Gastrocnemius medialis (tissue), 4 donors: ENCODE measurements around the gene PDCD11. TPM values are rescaled to one million over a fixed set of nuclear protein-coding genes. Genes with fewer than 3 reads are reported as not detected.

ENCODE experiments used
- ATAC-seq, 2 donors: fragments of 150-250 bp; one replicate each; pipeline ENCODE4 v1.9.1; 2016
- DNase-seq, 2 donors: peaks; one replicate each; pipeline ENCODE4 v3.0.0-alpha.2; 2019
- H3K27ac ChIP-seq, 4 donors: fragments of 200-600 bp; sonication (generic); 1 replicate in 1 of 4; 2 replicates in 3 of 4; pipeline ENCODE4 v1.5.1; 2016 to 2018; ENCODE audit warnings: mild to moderate bottlenecking in 2 of 4, moderate library complexity in 1 of 4
- H3K27me3 ChIP-seq, 3 donors: fragments of 200-600 bp; sonication (generic) in 2 of 3; 1 replicate in 1 of 3; 2 replicates in 2 of 3; pipeline versions ENCODE4 v1.5.1 to v1.6.0; 2016 to 2019; ENCODE audit warnings: mild to moderate bottlenecking in 1 of 3, moderate library complexity in 1 of 3
- H3K36me3 ChIP-seq, 2 donors: fragments of 200-600 bp; sonication (generic) in 1 of 2; one replicate each; pipeline ENCODE4 v1.5.1; 2017 to 2018
- H3K4me1 ChIP-seq, 2 donors: fragments of 200-600 bp; sonication (generic) in 1 of 2; one replicate each; pipeline ENCODE4 v1.5.1; 2016 to 2017; ENCODE audit warnings: mild to moderate bottlenecking in 2 of 2
- H3K4me3 ChIP-seq, 4 donors: fragments of 200-600 bp; sonication (generic) in 3 of 4; 1 replicate in 1 of 4; 2 replicates in 3 of 4; pipeline ENCODE4 v1.5.1; 2016 to 2019; ENCODE audit warnings: mild to moderate bottlenecking in 2 of 4
- H3K9me3 ChIP-seq, 3 donors: fragments of 200-600 bp; sonication (generic) in 2 of 3; 1 replicate in 1 of 3; 2 replicates in 2 of 3; pipeline ENCODE4 v1.5.1; 2016 to 2019
- POLR2A ChIP-seq, 2 donors: fragments of 450-650 bp; IDR thresholded peaks; one replicate each; pipeline ENCODE4 v1.6.1; 2017; ENCODE audit warnings: antibody characterized with exemption in 2 of 2, mild to moderate bottlenecking in 2 of 2, moderate library complexity in 2 of 2
- in situ Hi-C, 4 donors: fragments of 200-750 bp; cut with MboI; loops; one replicate each; pipeline versions ENCODE4 v1.15.0 to v1.8.0; 2017; ENCODE audit warnings: low sequenced_read_pairs in 4 of 4
- intact Hi-C: fragments of 100-400 bp; cut with DNase I; formaldehyde crosslinking; loops from one replicate; pipeline ENCODE4 v1.15.1; 2023; ENCODE audit warnings: low total_unique reads
- total RNA-seq, 4 donors: library from RNA; depleted of rRNA; stranded (reverse); fragments of >200 nt; gene quantifications; one replicate each; pipeline versions ENCODE4 v1.1.0 to v1.2.3, GENCODE V29; 2016
- TF ChIP-seq, protein P1 (sequence below), 5 experiments: fragments of 450-650 bp in 3 of 5; fragments of 200-600 bp in 2 of 5; sonication (generic) in 2 of 5; IDR thresholded peaks in 4 of 5; conservative IDR thresholded peaks in 1 of 5; 1 replicate in 4 of 5; 2 replicates in 1 of 5; pipeline ENCODE4 v1.5.1; 2016 to 2019; ENCODE audit warnings: antibody characterized with exemption in 5 of 5, mild to moderate bottlenecking in 3 of 5, moderate library complexity in 3 of 5

PDCD11 gene
- total RNA-seq, 4 donors from 2014 or later, result 16.7 to 22.7 (median 19.5) TPM

DNA sequence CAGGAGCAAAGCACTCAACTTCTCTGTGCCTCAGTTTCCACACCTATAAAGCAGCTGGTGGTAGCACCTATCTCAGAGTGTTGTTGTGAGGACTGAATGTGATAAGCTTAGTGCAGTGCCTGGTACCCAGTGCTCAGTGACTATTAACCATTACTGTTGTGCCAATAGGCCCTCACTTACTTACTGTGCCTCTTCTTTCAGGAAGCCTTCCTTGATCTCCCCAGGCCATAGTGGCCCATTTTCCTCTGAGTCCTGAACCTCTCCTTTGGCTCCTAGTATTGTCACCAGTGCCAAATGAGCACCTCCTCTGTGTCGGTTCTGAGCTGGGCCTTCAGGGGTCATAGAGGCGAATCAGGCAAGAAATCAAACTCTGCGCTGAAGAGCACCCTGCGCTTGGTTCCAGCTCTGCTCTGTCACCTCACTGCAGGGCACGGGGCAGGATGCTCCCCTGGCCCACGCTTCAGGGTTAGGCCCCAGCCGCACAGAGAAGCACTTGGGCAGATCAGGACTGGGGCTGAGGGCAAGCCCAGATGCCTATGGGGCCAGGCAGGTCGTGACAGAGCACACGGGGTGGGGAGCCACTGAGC, 59.7 kb downstream of the PDCD11 start:
- H3K27ac ChIP-seq, result no peak overlapping the region
- H3K27me3 ChIP-seq, result peaks cover 0 to 9% (median 0%) of the 10 kb centered on the region in 3 donors
- TF ChIP-seq, protein P1, sequence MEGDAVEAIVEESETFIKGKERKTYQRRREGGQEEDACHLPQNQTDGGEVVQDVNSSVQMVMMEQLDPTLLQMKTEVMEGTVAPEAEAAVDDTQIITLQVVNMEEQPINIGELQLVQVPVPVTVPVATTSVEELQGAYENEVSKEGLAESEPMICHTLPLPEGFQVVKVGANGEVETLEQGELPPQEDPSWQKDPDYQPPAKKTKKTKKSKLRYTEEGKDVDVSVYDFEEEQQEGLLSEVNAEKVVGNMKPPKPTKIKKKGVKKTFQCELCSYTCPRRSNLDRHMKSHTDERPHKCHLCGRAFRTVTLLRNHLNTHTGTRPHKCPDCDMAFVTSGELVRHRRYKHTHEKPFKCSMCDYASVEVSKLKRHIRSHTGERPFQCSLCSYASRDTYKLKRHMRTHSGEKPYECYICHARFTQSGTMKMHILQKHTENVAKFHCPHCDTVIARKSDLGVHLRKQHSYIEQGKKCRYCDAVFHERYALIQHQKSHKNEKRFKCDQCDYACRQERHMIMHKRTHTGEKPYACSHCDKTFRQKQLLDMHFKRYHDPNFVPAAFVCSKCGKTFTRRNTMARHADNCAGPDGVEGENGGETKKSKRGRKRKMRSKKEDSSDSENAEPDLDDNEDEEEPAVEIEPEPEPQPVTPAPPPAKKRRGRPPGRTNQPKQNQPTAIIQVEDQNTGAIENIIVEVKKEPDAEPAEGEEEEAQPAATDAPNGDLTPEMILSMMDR (IDR thresholded peaks at IDR 0.05 in 4 of 5, conservative IDR thresholded peaks at IDR 0.05 in 1 of 5), result no peak
- no peak for TF ChIP-seq POLR2A (IDR thresholded peaks at IDR 0.05)
- no peaks in the 10 kb centered on the region for H3K36me3 ChIP-seq
- H3K9me3 ChIP-seq, result no peaks in the 10 kb centered on the region
- no peaks in the 10 kb centered on the region for H3K4me1 ChIP-seq
- intact Hi-C loops (no loop called here), in situ Hi-C loops (no loop called here)
- no peak for DNase-seq
- no peak for ATAC-seq
- no peak overlapping the region for H3K4me3 ChIP-seq

DNA sequence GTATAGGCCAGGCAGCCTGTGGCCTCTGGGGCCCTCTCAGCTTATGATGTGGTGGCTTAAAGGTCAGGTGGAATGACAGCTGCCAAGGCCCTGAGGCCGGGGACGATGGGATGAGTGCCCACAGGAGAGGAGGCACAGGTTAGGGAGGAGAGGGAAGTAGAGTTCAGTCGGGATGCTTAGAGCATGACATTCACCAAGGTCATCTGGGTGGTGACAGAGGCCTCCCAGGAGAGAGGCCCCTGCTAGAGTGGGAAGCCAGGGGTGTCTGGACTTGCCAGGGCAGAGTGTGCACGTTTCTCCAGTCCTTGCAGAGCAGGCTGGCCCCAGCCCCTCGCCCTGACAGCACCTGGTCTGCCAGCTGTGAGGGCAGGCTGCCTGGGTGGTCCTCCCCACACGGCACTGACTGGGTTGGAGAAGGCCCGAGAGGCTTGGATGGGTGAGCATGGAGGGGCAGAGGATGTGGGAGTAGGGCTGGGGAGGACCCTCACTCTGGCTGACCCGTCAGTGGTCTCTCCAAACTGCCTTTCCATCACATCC, 60.8 kb downstream of the PDCD11 start:
- intact Hi-C loops (no loop called here), in situ Hi-C loops (no loop called here)
- Histone ChIP-seq H3K36me3 (no peaks in the 10 kb centered on the region), H3K4me1 (no peaks in the 10 kb centered on the region), H3K27me3 (peaks cover 0 to 2% (median 0%) of the 10 kb centered on the region in 3 donors), H3K27ac (no peak overlapping the region), H3K4me3 (no peak overlapping the region), H3K9me3 (no peaks in the 10 kb centered on the region)
- TF ChIP-seq POLR2A (IDR thresholded peaks at IDR 0.05), result no peak
- TF ChIP-seq, protein P1 (IDR thresholded peaks at IDR 0.05 in 4 of 5, conservative IDR thresholded peaks at IDR 0.05 in 1 of 5), result no peak
- no peak for ATAC-seq
- DNase-seq, result no peak

DNA sequence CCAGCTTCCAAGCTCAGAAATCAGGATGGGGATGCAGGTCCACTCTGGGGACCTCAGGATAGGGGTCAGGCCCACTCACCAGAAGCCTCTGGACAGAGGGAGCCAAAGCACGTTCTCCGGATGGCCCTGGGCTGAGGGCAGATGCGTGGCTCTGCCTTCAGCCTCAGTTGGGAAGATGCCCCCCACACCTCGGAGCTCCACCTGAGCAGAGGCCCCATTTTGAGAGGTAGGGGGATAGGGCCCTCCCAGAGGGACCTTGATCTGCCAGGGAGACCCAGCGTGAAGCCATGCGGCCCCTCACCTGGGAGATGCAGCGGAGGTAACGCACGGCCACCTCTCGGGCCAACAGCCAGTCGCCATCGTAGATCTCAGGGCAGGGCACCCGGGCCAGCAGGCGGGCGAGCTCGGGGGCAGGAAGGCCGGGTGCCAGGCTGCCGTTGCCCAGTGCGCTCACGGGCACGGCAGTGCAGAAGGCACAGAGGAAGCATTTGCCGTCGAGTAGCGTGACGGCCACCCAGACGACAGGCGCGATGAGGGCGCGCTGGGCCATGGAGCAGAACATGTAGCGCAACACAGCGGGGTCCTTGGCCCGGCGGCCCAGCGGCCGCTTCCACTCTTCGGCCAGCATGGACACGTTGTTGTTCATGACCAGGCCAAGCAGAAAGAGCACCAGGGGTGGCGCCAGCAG, 61.6 kb downstream of the PDCD11 start:
- no peak overlapping the region for H3K27ac ChIP-seq
- no peaks in the 10 kb centered on the region for H3K27me3 ChIP-seq
- ATAC-seq (no peak), DNase-seq (no peak)
- TF ChIP-seq, protein P1 (IDR thresholded peaks at IDR 0.05 in 4 of 5, conservative IDR thresholded peaks at IDR 0.05 in 1 of 5), result no peak
- no peak for TF ChIP-seq POLR2A (IDR thresholded peaks at IDR 0.05)
- intact Hi-C loops, result no loop called here
- no peaks in the 10 kb centered on the region for H3K36me3 ChIP-seq
- in situ Hi-C loops, result no loop called here
- H3K4me3 ChIP-seq, result no peak overlapping the region
- H3K4me1 ChIP-seq, result no peaks in the 10 kb centered on the region
- H3K9me3 ChIP-seq, result no peaks in the 10 kb centered on the region

DNA sequence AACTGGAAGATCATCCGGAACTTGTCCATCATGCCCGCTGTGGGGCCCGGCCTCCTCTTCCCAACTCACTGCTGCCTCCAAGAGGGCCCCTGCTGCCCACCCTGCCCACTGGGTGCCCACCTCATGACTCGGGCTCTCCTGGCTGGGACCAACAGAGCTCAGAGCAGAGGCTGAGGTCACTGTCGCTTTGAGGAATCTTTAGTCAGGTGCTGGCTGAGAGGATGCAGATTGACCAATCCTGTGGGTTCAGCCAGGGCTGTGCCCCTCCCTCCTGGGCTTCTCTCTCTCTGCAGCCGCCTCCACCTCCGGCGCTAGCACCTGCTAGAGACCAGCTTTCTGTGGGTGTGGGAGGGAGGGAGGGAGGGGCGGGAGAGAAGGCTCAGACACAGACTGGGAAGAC, 62.3 kb downstream of the PDCD11 start, which contains the start of gene CALHM1:
CALHM1 (minus strand) TSS at position 181 of the 400 bp plus-strand sequence; CDS start at position 32, 149 bp downstream.
- intact Hi-C loops, result no loop called here
- H3K36me3 ChIP-seq, result no peaks in the 10 kb centered on the region

More for the DNA sequence above, 62.3 kb downstream of the PDCD11 start, which contains the start of gene CALHM1:
- no peaks in the 10 kb centered on the region for H3K9me3 ChIP-seq
- DNase-seq (no peak), ATAC-seq (no peak)
- no peak within 1 kb of the TSS for H3K27ac ChIP-seq
- no peaks in the 10 kb centered on the region for H3K4me1 ChIP-seq
- in situ Hi-C loops, result no loop called here
- no peak within 1 kb of the TSS for H3K4me3 ChIP-seq
- H3K27me3 ChIP-seq, result no peaks in the 10 kb centered on the region
- TF ChIP-seq POLR2A (IDR thresholded peaks at IDR 0.05), result no peak
- TF ChIP-seq, protein P1 (IDR thresholded peaks at IDR 0.05 in 4 of 5, conservative IDR thresholded peaks at IDR 0.05 in 1 of 5), result no peak
